Neuronal stem cell (in vitro differentiated cells): ENCODE data around the gene ABL1.
"Not testable (repeated sequence)": the region's sequence is repeated elsewhere in the genome, so short reads cannot be mapped to it uniquely, and the experiment has no call there.

ENCODE experiments used
- DNase-seq: peaks from one replicate; pipeline ENCODE4 v3.0.0-alpha.2; 2013; ENCODE audit warnings: low spot score
- H2AFZ ChIP-seq: one replicate; pipeline ENCODE4 v1.6.1; 2013; ENCODE audit warnings: mild to moderate bottlenecking, low read length, inconsistent platforms
- H2AK5ac ChIP-seq: 2 replicates; pipeline ENCODE4 v1.6.1; 2013; ENCODE audit warnings: low read depth, mild to moderate bottlenecking, inconsistent platforms, low read length, moderate library complexity, mixed read lengths
- H2BK120ac ChIP-seq: 2 replicates; pipeline ENCODE4 v1.6.1; 2013; ENCODE audit warnings: low read depth, mild to moderate bottlenecking, inconsistent platforms, low read length, moderate library complexity, mixed read lengths
- H2BK12ac ChIP-seq: one replicate; pipeline ENCODE4 v1.6.1; 2013; ENCODE audit warnings: low read length, inconsistent platforms
- H2BK15ac ChIP-seq: 2 replicates; pipeline ENCODE4 v1.6.1; 2013; ENCODE audit warnings: mild to moderate bottlenecking, low read length, inconsistent platforms, mixed read lengths
- H2BK5ac ChIP-seq: one replicate; pipeline ENCODE4 v1.6.1; 2013; ENCODE audit warnings: inconsistent platforms, mild to moderate bottlenecking, low read length, moderate library complexity
- H3K14ac ChIP-seq: one replicate; pipeline ENCODE4 v1.6.1; 2013; ENCODE audit warnings: low read length, inconsistent platforms
- H3K18ac ChIP-seq: 2 replicates; pipeline ENCODE4 v1.6.1; 2013; ENCODE audit warnings: low read length, inconsistent platforms
- H3K23ac ChIP-seq: 2 replicates; pipeline ENCODE4 v1.6.1; 2013; ENCODE audit warnings: low read depth, mild to moderate bottlenecking, mixed read lengths, low read length, inconsistent platforms; ENCODE audit not compliant: poor library complexity
- H3K27ac ChIP-seq: replicated peaks from 3 replicates; pipeline ENCODE4 v1.5.1; 2013; ENCODE audit warnings: low read length, inconsistent platforms
- H3K27me3 ChIP-seq, 3 experiments: 2 replicates each; pipeline ENCODE4 v1.6.1; 2013; ENCODE audit warnings: low read length in 3 of 3, mild to moderate bottlenecking in 2 of 3, inconsistent platforms in 1 of 3, low read depth in 1 of 3, mixed read lengths in 1 of 3, moderate library complexity in 1 of 3; ENCODE audit not compliant: control insufficient read depth in 3 of 3, insufficient read depth in 3 of 3
- H3K36me3 ChIP-seq, 2 donors: replicated peaks in 1 of 2; 2 replicates each; pipeline ENCODE4 v1.6.1; 2013; ENCODE audit warnings: low read length in 2 of 2; ENCODE audit not compliant: control insufficient read depth in 2 of 2, insufficient read depth in 2 of 2
- H3K4ac ChIP-seq: 2 replicates; pipeline ENCODE4 v1.6.1; 2013; ENCODE audit warnings: inconsistent platforms, mild to moderate bottlenecking, low read length, moderate library complexity
- H3K4me1 ChIP-seq, 2 donors: 1 replicate in 1 of 2; 2 replicates in 1 of 2; pipeline ENCODE4 v1.6.1; 2013; ENCODE audit warnings: low read length in 2 of 2, low read depth in 1 of 2; ENCODE audit not compliant: control insufficient read depth in 2 of 2, insufficient read depth in 1 of 2
- H3K4me2 ChIP-seq: one replicate; pipeline ENCODE4 v1.6.1; 2013; ENCODE audit warnings: mild to moderate bottlenecking, low read length, inconsistent platforms; ENCODE audit not compliant: insufficient read depth, poor library complexity, severe bottlenecking
- H3K4me3 ChIP-seq, 2 donors: 2 replicates each; pipeline ENCODE4 v1.5.1; 2013; ENCODE audit warnings: low read length in 2 of 2, mild to moderate bottlenecking in 2 of 2, inconsistent platforms in 1 of 2, moderate library complexity in 1 of 2
- H3K79me1 ChIP-seq: one replicate; pipeline ENCODE4 v1.6.1; 2013; ENCODE audit warnings: low read depth, mild to moderate bottlenecking, inconsistent platforms, low read length, moderate library complexity
- H3K9ac ChIP-seq: one replicate; pipeline ENCODE4 v1.6.1; 2013; ENCODE audit warnings: mild to moderate bottlenecking, low read depth, low read length, inconsistent platforms; ENCODE audit not compliant: poor library complexity
- H3K9me3 ChIP-seq, 2 donors: replicated peaks in 1 of 2; 2 replicates each; pipeline versions ENCODE3 to v1.6.1; 2013; ENCODE audit warnings: low read length in 2 of 2, mild to moderate bottlenecking in 2 of 2, inconsistent platforms in 1 of 2, low read depth in 1 of 2, mixed read lengths in 1 of 2, moderate library complexity in 1 of 2; ENCODE audit not compliant: control insufficient read depth in 2 of 2, insufficient read depth in 1 of 2
- H4K8ac ChIP-seq: one replicate; pipeline ENCODE4 v1.6.1; 2013; ENCODE audit warnings: low read depth, mild to moderate bottlenecking, inconsistent platforms, low read length, moderate library complexity
- H4K91ac ChIP-seq: one replicate; pipeline ENCODE4 v1.6.1; 2013; ENCODE audit warnings: low read length, low read depth, mild to moderate bottlenecking, inconsistent platforms; ENCODE audit not compliant: poor library complexity
- WGBS, 2 donors: extraction: QIAGEN DNeasy Blood & Tissue Kit; methylation state at CpG; one replicate each; pipeline ENCODE4 v1.1.7; 2013; ENCODE audit warnings: missing lambda C conversion rate in 2 of 2, mixed read lengths in 1 of 2; ENCODE audit not compliant: insufficient read length in 2 of 2, insufficient replicate concordance in 1 of 2; ENCODE audit errors: extremely low coverage in 2 of 2; 5-methylcytosine and 5-hydroxymethylcytosine counted together

Gene ABL1

GRCh38 chr9:130846487-130847305, 11.6 kb downstream of the ABL1 start:
- Histone ChIP-seq H3K4ac (no peak overlapping the region), H3K79me1 (peaks cover 5% of the 10 kb centered on the region), H2BK15ac (no peak overlapping the region), H3K9me3 (no peaks in the 10 kb centered on the region), H2BK5ac (no peak overlapping the region), H2BK120ac (no peak overlapping the region), H3K27ac (no peak overlapping the region), H3K23ac (peak overlapping the region; percentile 89), H3K4me1 (peaks cover 17 to 45% of the 10 kb centered on the region in 2 donors), H4K8ac (no peak overlapping the region), H2AFZ (no peak overlapping the region), H3K36me3 (peaks cover 0 to 16% of the 10 kb centered on the region in 2 donors), H2BK12ac (no peak overlapping the region), H3K14ac (no peak overlapping the region), H4K91ac (no peak overlapping the region), H3K4me2 (no peak overlapping the region), H3K4me3 (no peak overlapping the region), H3K27me3 (no peaks in the 10 kb centered on the region), H2AK5ac (no peak overlapping the region), H3K18ac (peak overlapping the region; percentile 42), H3K9ac (no peak overlapping the region)
- DNase-seq, result no peak
- WGBS, 2 donors, result no CpG with 5 or more reads among the region's 12 CpGs

DNA sequence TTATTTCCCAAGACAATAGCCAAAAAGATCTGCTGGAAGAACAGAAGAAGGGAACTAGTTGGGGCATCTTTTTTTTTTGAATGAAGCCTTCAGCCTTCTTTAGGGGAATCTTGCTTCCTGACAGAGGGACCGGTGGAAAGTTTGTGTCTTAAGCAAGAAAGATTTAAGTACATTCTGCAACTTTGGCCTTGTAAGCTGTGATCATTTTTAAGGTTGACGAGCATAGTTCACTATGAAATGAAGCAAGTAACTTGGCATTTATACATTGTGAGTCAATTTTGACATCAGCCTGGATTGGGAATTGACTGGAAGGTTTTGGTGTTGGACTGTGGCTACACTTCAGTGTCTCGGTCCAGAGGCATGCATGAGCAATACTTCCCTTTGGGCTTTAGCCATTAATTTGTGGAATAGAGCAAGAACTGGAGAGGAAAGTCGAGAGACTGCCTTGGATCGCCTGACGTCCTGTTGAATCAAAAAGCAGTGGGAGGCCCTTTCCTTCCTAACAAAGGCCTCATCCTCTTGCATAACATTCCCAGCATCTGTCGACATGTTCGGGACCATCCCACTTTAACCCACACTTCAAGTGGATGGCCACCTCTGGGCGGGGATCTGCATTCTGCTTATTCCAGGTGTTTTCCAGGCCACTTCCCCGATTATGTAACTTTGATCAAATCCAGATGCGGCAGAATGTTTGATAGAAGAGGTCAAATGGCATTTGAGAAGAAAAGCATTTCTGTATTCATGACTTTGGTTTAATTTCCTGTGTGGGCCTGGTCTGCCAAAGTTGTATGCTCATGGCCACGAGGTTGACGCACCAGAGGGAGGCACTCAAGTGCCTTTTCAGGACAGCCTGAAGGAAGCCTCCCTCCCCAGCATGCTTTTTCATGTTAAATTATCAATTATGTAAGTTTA, 12.5 kb downstream of the ABL1 start:
- no peak overlapping the region for H4K8ac ChIP-seq
- H3K4ac ChIP-seq, result no peak overlapping the region
- peaks cover 0 to 21% of the 10 kb centered on the region in 2 donors for H3K36me3 ChIP-seq
- H2AK5ac ChIP-seq, result no peak overlapping the region
- H2BK12ac ChIP-seq, result no peak overlapping the region
- H3K4me2 ChIP-seq, result no peak overlapping the region
- no peak overlapping the region for H3K4me3 ChIP-seq
- H3K27me3 ChIP-seq, result no peaks in the 10 kb centered on the region
- no peak overlapping the region for H2BK120ac ChIP-seq
- peak overlapping the region; percentile 27 for H3K27ac ChIP-seq
- H2BK5ac ChIP-seq, result no peak overlapping the region
- H4K91ac ChIP-seq, result no peak overlapping the region
- H3K79me1 ChIP-seq, result peaks cover 5% of the 10 kb centered on the region
- H3K18ac ChIP-seq, result no peak overlapping the region
- no peak for DNase-seq
- peaks cover 13 to 37% of the 10 kb centered on the region in 2 donors for H3K4me1 ChIP-seq
- H3K23ac ChIP-seq, result no peak overlapping the region
- H2BK15ac ChIP-seq, result no peak overlapping the region
- H2AFZ ChIP-seq, result no peak overlapping the region
- no peak overlapping the region for H3K14ac ChIP-seq
- no peaks in the 10 kb centered on the region for H3K9me3 ChIP-seq
- no CpG with 5 or more reads among the region's 13 CpGs for WGBS, 2 donors
- H3K9ac ChIP-seq, result no peak overlapping the region

GRCh38 chr9:130848514-130848913, 13.5 kb downstream of the ABL1 start:
- H4K8ac ChIP-seq, H3K14ac ChIP-seq, H2AK5ac ChIP-seq, H3K18ac ChIP-seq, H3K4me2 ChIP-seq, H2BK12ac ChIP-seq, H2BK5ac ChIP-seq, H3K79me1 ChIP-seq, H3K4ac ChIP-seq, H3K23ac ChIP-seq, H3K27ac ChIP-seq, H2BK15ac ChIP-seq, H3K9me3 ChIP-seq, H2AFZ ChIP-seq, DNase-seq, H3K4me3 ChIP-seq, H4K91ac ChIP-seq, H2BK120ac ChIP-seq, H3K27me3 ChIP-seq, H3K9ac ChIP-seq: not testable (repeated sequence)
- Histone ChIP-seq H3K36me3 (peaks cover 0 to 27% of the 10 kb centered on the region in 2 donors), H3K4me1 (peaks cover 9 to 27% of the 10 kb centered on the region in 2 donors)
- no CpG with 5 or more reads among the region's 8 CpGs for WGBS, 2 donors

- no peak overlapping the region for H3K18ac ChIP-seq
- no peak overlapping the region for H2BK12ac ChIP-seq
- no peaks in the 10 kb centered on the region for H3K27me3 ChIP-seq
- peaks cover 9 to 26% of the 10 kb centered on the region in 2 donors for H3K4me1 ChIP-seq
- no peak overlapping the region for H4K91ac ChIP-seq
- H2BK15ac ChIP-seq, result no peak overlapping the region
- no peak for DNase-seq
- H3K14ac ChIP-seq, result no peak overlapping the region
- no peak overlapping the region for H3K27ac ChIP-seq
- H4K8ac ChIP-seq, result no peak overlapping the region
- H2BK5ac ChIP-seq, result no peak overlapping the region
- peaks cover 2 to 35% of the 10 kb centered on the region in 2 donors for H3K36me3 ChIP-seq
- H2BK120ac ChIP-seq, result no peak overlapping the region
- no peaks in the 10 kb centered on the region for H3K9me3 ChIP-seq
- H2AK5ac ChIP-seq, result no peak overlapping the region
- no peak overlapping the region for H3K4ac ChIP-seq
- peaks cover 3% of the 10 kb centered on the region for H3K79me1 ChIP-seq
- no peak overlapping the region for H3K4me2 ChIP-seq
- H3K23ac ChIP-seq, result no peak overlapping the region
- H3K4me3 ChIP-seq, result no peak overlapping the region
- no peak overlapping the region for H2AFZ ChIP-seq
- no peak overlapping the region for H3K9ac ChIP-seq
- no CpG with 5 or more reads among the region's 9 CpGs for WGBS, 2 donors
Observed at GRCh38 chr9:130849356-130849755, 14.3 kb downstream of the ABL1 start.
